Tongue (tissue), 2 donors: ENCODE measurements around the gene CACFD1. TPM values are rescaled to one million over a fixed set of nuclear protein-coding genes. Genes with fewer than 3 reads are reported as not detected.

ENCODE experiments used
- DNase-seq: peaks from one replicate; pipeline ENCODE4 v3.0.0-alpha.2; 2015
- total RNA-seq: library from RNA; depleted of rRNA; stranded (reverse); fragments of >200 nt; gene quantifications from one replicate; pipeline ENCODE4 v1.2.3, GENCODE V29; 2014

CACFD1 gene
- total RNA-seq: 6.8 TPM

DNA sequence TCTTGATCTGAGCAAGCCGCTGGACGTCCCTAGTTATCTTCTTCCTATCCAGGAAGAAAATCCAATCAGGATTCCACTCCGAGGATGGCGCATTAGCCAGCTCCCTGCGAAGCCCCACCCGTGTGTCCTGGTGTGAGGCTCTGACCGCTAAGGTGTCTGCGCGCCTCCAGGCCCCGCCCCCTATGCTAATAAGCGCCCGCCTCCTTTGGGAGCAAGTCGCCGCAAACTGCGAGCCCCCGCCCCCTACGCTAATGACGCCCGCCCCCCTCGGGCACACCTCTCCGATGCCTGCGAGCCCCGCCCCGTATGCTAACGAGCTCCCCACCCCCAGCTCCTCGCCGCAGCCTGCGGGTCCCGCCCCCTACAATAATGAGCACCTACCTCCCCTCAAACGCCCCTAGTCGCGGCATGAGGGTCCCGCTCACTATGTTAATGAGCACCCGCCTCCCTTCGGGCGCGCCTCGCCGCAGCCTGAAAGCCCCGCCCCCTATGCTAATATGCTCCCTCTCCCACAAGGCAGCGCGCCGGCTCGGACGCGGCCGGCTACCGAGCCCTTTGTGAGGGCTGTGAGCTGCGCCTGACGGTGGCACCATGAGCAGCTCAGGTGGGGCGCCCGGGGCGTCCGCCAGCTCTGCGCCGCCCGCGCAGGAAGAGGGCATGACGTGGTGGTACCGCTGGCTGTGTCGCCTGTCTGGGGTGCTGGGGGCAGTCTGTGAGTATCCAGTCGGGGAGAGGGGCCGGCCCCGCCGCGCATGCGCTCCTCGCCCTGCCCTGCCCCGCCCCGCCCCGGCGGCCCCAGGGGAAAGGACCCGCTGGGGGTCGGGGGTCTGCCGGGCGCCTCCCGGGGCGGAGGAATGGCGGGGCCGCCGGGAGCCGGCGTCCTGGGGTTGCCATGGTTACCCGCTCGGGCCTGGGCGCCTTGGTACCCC lies at the start of gene CACFD1:
TSS of gene CACFD1 (plus strand) at position 503 of the 929 bp plus-strand sequence. CDS start at position 592, 89 bp downstream.
- peak; percentile 97 for DNase-seq

DNA sequence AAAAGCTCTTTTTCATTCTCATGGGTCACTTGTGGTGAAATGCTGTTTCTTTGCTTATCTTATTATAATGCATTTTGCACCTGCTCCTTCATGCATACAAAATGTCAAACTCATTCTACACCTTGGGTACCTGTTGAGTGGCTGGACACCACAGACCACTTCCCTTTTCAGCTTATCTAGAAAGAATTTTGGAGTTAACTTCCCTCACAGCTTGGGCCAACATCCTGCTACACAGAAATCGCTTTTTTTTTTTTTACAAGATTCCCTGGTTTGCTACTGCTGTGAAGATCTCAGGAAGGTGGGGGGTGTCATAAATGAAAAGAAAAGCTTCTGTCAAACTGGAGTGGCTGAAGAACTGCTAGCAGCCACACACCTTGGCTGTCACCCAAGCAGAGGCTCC lies 44.6 kb upstream of the CACFD1 start:
- DNase-seq: no peak

DNA sequence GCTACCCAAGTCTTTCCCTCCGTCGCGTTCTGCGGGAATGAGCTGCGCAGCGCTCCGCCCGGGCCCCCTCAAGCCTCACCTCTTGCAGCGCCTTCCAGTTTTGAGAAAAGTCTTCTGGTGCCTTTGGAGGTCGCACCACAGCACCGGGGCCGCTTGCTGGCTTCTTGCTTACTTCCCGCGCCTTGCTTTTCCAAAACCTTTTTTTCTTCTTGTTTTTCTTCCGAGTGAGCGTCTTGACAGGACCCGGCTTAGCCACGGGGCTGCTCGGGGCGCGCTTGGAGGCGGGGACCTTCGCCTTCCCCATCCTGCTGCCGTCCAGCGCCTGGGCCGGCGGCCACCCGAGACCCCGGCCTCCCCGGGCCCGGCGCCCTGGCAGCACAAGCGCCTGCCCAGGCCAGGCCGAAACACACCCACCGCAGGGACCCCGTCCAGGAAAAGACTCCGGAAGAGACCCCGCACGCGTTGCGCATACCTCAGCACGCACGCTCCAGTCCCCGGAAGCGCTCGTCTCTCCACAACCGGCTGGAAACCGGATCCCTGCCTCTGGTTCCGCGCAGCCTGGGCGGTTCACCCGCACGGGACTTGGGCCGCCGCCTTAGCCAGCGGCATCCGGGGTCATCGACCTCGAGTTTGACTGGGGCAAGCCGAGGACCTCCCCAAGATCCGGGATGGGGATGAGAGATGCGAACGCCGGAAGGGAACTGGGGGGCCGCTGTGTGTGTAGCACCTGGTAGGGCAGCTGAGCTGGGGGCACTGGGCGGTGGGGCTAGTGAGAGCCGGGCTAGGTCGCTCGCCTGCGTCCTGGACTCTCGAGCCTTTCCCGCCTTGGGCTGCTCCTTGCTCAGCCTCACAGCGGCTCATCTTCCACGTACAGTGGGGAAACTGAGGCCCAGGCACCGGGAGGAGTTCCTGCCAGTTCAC lies 42.0 kb upstream of the CACFD1 start, which contains the start of gene REXO4:
TSS of gene REXO4 (minus strand) at position 470 of the 921 bp plus-strand sequence. CDS start at position 304, 166 bp downstream.
- DNase-seq: peak; percentile 93

DNA sequence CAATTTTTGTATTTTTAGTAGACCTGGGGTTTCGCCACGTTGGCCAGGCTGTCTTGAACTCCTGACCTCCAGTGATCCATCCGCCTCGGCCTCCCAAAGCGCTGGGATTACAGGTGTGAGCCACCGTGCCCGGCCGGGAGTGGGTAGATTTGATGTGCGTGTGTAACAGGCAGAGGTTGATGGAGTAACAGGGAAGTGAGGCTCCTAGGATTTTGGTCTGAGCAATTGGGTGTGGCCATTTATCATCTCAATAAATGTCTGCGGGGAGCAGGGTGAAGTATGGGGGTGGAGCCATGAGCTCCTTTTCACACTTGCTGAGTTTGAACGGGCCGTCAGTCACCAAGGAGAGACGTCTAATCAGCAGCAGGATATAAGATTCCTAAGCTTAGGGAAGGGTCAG lies 40.8 kb upstream of the CACFD1 start:
- no peak for DNase-seq

DNA sequence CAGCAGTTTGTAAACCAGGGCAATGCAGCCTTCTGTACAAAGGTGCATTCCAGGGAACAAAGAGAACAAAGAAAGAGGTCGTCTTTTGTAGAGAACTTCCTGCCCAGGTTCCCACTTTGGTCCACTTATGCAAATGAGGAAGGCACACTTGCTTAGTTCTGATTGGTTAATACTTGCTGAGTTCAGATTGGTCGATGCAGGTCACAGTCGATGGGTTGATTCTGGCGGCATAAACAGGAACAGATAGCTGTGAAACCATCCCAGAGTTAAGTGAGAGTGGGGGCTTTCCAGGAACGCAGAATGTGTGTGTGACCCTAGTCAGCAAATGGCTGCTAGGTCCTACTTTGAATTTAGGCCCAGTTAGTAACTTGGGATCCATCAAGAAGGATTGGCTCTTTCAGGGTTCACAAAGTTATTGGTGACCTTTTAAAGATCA lies 39.4 kb upstream of the CACFD1 start:
- DNase-seq: no peak

DNA sequence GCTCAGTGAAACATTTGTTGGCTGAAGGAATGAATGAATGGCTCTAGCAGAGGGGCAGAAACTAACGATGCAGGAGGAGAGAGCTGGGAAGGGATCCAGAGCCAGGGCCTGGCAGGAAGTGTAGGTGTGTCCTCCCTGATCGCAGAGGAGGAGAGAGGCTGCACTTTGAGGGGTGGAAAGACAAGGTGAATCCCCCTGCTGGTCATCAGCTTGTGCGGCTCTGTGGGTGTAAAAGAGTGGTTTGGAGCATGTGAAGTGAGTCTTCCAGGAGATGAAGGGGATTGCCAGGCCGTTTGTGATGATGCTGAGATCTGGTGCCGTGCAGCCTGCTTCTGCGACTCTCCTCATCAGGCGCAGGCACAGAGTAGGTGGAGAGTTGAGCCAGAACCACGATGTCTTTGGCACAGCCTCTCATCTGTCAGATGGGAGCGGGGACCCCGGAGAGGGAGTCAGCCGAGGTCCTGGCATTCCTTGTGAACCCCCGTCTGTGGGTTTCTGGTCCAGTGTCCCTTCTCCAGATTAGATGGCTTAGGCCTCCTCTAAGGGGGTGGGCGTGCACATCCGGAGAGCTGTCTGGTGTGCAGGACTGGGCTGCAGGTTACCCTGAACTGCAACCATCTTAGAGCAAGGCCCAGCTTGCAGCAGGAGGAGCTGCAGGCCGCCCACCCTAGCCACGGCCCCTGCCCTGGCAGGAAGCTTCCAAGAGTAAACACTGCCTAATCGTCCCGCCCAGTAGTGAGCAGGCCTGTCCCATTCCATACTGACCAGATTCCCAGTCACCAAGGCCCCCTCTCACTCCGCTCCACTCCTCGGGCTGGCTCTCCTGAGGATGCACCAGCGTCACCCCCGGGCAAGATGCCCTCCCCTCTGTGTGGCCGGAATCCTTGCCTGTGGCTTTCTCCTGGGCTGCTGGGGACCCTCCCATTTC lies 37.9 kb upstream of the CACFD1 start, which contains the start of gene ADAMTS13:
TSS of gene ADAMTS13 (plus strand) at position 753 of the 928 bp plus-strand sequence. CDS start at position 830, 77 bp downstream.
- DNase-seq: no peak

DNA sequence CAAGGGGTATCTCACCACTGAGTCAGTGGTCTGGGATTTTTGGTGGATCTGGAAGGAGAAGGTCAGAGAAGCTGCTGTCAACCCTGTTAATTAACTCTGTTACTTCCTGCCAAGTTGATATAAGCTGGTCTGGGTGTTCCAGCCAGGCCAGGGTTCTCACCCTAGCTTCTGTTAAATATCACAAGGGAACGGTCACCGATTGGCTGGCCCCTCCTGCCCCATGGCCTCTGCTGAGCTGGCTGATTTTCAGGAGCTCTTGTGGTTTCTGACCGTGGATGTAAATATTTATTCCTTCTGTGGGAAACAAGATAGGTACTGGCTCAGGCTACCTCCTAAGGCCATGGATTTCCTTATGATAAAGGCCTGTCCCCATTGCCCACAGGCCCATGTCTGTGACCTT lies 36.6 kb upstream of the CACFD1 start:
- DNase-seq: no peak

DNA sequence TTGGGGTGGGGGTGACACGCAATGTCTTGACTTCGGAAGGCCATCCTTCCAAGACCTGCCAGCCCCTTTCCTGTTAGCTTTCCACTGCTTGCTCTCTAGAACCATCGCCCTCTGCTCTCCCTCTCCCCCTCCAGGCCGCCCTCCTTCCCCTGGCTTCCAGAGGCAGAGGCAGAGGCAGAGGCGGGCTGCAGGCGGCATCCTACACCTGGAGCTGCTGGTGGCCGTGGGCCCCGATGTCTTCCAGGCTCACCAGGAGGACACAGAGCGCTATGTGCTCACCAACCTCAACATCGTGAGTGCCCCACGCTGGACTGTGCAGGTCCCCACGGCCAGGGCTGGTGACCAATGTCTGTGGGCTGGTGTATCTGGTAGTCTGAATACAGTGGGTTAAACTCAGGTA lies 35.6 kb upstream of the CACFD1 start:
- DNase-seq: no peak

DNA sequence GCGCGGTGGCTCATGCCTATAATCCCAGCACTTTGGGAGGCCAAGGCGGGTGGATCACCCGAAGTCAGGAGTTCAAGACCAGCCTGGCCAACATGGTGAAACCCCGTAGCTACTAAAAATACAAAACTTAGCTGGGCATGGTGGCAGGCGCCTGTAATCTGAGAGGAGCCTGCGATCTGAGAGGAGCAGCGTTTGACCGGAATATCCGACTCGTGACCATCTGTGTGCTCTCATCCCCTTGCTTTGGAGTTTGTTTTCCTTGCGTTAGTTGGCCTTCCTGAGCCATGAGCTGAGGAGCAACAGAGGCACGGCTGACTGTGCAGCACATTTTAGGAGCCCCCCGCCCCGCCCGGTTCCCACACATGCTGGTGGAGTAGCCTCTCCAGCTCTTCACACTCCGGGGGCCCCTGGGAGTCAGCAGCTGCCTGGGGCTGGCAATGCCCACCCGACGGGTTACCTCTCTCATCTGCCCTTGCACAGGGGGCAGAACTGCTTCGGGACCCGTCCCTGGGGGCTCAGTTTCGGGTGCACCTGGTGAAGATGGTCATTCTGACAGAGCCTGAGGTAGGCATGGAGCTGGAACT lies 34.6 kb upstream of the CACFD1 start:
- DNase-seq: peak; percentile 16

DNA sequence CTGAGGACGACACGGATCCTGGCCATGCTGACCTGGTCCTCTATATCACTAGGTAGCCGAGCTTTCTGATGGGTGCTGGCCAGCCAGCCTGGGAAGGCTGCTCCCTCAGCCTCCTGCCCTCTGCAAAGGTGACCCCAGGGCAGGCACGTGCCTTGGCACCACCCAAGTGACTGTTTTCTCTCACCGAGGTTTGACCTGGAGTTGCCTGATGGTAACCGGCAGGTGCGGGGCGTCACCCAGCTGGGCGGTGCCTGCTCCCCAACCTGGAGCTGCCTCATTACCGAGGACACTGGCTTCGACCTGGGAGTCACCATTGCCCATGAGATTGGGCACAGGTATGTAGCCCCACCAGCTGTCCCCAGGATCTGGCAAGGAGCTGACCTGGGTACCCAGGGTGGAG lies 33.8 kb upstream of the CACFD1 start:
- no peak for DNase-seq

DNA sequence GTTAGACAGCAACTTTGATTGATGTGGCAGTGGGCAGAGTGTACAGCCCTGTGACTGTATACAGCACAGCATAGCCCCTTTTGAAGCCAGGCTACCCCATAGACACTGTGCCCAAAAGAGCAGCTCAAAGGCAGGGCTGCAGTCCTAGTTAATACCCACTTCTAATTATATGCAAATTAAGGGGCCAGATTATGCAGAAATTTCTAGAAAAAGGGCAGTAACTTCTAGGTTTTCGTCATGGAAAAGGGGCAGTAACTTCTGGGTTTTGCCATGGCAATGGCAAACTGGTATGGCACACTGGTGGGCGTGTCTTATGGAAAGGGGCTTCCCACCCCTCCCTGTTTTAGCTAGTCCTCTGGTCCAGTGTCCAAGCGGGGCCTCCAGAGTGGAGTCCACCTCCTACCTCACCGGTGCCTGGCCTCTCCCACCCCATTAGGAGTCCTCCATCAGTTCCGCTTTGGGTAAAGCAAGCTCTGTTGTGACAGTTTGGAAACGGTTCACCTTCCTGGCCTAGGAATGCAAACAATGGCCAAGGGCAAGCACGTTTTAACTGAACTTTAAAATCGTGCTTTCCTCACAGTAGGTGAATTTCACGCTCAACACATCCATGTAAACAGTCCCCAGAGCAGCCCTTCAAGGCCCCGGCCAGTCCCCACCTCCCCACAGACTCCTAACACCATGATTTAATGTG lies 32.0 kb upstream of the CACFD1 start:
- DNase-seq: no peak

DNA sequence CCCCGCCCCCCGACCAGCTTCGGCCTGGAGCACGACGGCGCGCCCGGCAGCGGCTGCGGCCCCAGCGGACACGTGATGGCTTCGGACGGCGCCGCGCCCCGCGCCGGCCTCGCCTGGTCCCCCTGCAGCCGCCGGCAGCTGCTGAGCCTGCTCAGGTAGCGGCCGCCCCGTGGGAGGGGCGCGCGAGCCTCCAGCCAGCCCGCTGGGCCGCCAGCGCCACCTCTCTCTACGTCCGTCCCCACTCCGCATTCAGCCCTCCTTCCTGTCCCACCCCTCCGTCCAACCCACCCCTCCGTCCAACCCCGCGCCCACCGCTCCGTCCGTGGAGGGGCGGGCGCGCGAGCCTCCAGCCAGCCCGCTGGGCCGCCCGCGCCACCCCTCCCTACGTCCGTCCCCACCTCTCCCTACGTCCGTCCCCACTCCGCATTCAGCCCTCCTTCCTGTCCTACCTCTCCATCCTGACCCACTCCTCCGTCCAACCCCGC lies 31.1 kb upstream of the CACFD1 start:
- DNase-seq: peak; percentile 62

DNA sequence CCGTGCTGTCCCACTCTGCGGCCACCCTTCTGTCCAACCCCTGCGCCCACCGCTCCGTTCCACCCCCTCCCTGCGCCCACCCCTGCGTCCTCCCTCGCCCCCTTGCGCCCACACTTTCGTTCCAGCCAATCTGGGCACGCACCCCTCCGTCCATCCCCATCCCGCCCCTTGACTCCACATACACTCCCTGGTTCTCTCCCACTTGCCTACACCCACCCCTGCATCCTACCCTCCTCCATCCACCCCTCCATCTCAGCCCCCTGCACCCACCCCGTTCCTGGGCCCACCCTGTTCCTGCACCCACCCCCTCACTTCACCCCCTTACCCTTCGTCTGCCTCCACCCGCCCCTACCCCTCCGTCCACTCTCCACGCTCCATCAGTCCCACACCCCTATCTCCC lies 30.6 kb upstream of the CACFD1 start:
- no peak for DNase-seq

DNA sequence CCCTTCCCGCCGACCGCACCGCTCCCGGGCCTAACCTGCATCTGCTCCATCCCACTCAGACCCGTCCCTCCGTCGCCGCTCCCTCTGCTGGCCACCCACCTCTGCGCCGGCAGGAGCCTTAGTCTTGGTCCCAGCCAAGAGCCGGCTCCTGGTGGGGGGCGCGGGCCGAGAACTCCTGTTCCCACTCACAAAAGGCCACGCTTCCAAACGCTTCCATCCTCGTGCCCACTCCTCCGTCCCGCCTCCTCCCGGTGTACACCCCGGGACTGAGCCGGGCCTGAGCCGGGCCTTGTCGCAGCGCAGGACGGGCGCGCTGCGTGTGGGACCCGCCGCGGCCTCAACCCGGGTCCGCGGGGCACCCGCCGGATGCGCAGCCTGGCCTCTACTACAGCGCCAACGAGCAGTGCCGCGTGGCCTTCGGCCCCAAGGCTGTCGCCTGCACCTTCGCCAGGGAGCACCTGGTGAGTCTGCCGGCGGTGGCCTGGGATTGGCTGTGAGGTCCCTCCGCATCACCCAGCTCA lies 30.1 kb upstream of the CACFD1 start:
- peak; percentile 52 for DNase-seq

DNA sequence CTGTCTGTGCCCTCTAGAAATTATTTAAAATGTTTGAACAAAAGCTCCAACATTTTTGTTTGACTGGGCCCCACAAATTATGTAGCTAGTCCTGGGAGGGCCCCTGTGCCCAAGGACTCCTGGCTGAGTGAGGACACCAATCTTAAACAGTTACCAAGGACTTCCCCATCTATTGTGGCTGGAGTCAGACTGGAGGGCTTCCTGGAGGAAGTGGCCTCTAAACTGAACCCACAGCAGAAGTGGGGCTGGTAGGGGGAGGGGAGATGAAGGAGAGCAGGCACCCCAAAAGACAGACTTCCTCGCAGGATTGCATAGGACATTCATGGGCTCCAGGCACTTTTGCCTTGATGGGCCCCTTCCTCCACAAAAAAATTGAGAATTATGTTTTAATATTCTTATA lies 29.5 kb upstream of the CACFD1 start:
- no peak for DNase-seq

DNA sequence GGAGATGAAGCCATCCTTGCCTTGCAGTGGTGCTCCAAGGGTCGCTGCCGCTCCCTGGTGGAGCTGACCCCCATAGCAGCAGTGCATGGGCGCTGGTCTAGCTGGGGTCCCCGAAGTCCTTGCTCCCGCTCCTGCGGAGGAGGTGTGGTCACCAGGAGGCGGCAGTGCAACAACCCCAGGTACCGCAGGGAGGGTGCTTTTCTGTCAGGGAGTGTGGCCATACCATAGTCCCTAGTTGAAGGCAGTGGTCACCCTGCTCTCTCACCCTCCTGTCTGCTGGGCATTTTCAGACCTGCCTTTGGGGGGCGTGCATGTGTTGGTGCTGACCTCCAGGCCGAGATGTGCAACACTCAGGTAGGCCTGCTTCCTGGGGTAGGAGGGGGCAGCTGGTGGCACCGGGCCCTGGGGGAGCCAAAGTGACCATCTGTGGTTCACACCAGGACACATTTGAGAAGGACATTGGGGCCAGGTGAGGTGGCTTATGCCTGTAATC lies 26.4 kb upstream of the CACFD1 start:
- no peak for DNase-seq

DNA sequence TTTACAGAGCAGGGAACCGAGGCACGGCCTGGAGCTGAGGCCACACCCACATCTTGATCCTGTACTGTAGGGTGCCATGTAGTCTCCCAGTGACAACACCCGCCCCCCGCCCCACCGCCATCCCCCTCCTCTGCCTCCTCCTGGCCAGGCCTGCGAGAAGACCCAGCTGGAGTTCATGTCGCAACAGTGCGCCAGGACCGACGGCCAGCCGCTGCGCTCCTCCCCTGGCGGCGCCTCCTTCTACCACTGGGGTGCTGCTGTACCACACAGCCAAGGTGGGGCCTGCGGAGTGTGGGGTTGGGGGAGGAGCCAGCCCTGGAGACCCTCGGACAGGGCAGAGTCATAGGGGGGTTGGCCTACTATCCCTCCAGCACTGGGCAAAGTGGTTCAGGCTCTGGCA lies 23.1 kb upstream of the CACFD1 start:
- no peak for DNase-seq

DNA sequence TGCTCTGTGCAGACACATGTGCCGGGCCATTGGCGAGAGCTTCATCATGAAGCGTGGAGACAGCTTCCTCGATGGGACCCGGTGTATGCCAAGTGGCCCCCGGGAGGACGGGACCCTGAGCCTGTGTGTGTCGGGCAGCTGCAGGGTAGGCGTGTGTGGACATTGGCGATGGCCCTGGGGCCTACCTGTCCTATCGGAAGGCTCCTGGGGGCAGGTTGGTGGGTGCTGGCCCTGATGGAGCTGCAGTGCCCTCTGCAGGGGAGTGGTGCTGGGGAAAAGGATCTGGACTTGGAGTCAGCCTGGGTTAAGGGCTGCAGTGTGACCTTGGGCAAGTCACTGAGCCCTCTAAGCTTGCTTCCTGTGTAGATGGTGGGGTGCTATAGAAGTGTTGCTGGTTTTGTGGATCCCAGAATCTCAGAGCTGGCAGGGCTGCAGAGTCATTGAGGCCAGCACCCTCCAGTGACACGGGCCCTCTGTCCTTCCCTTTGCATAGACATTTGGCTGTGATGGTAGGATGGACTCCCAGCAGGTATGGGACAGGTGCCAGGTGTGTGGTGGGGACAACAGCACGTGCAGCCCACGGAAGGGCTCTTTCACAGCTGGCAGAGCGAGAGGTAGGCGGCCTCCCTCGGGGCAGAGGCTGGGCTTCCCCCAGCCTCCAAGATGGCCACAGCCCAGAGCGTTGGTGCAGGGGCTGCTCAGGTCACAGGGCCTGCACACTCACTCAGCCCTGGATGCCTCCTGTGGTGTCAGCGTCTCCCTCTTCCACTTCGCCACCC lies 21.8 kb upstream of the CACFD1 start:
- no peak for DNase-seq

DNA sequence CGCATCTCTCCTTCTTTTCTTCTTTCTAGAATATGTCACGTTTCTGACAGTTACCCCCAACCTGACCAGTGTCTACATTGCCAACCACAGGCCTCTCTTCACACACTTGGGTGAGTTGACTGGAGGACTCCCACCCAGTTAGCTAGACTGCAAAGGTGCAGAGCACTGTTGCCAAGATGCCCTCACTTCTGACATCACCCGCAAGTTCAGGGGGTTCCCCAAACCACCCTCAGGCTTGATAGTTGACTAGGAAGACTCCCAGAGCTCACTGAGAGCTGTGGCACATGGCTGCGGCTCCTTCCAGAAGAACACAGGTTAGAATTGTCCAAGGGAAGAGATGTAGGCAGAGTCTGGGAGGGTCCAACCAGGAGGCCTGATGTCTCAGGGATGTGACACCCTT lies 20.4 kb upstream of the CACFD1 start:
- DNase-seq: no peak
